OCI-M1 (cell line): ENCODE data around the gene RNPEP.
"Not testable (repeated sequence)": the region's sequence is repeated elsewhere in the genome, so short reads cannot be mapped to it uniquely, and the experiment has no call there.

Source experiments
- DNase-seq: peaks from one replicate; lab custom pipeline; 2025; lab: John Stamatoyannopoulos, UW

The RNPEP gene

GRCh38 chr1:202036595-202037387 is 54.3 kb downstream of the RNPEP start:
- DNase-seq = no peak

DNA sequence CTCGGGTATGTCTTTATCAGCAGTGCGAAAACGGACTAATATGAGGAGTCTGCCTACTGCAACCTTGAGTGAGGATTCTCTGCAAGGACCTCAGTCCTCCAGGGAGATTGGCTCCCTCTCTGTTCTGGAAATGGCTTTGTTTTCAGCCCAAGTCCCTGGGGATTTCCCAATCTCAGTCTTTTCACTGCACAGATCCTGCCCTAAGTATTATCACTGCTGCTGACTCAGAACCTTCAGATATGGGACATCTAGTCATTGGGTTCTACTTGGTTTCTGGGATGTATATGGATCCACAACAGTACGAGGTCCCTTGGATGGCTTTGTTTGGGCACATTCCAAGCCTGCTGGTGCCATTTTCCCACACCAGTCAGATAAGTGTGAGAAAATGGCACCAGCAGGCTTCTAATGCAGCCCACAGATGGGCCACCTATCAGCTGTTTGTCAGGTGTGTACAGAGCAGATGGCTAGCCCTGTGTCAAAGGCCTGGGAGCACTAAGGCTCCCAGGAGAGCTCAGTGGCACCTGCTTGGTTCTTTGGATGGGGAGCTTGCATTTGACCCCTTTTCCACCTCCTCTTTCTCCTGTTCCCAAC is 55.4 kb downstream of the RNPEP start:
- no peak for DNase-seq

- no peak for DNase-seq
Measured at GRCh38 chr1:202038688-202039346, 56.4 kb downstream of the RNPEP start.

DNA sequence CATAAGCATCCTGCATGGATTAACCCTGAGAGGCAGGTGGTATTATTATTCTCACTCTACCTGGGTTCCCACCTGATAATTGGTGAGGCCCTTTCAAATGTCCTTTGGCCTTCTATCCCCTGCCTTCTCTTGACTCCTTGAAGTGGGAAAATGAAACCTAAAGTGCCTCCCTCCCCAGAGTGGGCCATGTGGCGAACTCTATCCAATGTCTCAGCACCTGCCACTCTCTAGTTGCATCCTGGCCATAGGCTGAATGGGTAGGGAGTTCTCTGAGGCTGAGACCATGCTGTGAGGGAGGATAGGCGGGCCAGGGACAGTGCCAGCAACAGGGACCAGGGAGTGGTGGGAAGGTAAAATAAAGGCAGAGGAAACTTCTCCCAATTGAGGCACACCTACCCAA is 63.3 kb downstream of the RNPEP start:
- no peak for DNase-seq

GRCh38 chr1:202046227-202046626 is 63.8 kb downstream of the RNPEP start:
- DNase-seq = no peak

DNA sequence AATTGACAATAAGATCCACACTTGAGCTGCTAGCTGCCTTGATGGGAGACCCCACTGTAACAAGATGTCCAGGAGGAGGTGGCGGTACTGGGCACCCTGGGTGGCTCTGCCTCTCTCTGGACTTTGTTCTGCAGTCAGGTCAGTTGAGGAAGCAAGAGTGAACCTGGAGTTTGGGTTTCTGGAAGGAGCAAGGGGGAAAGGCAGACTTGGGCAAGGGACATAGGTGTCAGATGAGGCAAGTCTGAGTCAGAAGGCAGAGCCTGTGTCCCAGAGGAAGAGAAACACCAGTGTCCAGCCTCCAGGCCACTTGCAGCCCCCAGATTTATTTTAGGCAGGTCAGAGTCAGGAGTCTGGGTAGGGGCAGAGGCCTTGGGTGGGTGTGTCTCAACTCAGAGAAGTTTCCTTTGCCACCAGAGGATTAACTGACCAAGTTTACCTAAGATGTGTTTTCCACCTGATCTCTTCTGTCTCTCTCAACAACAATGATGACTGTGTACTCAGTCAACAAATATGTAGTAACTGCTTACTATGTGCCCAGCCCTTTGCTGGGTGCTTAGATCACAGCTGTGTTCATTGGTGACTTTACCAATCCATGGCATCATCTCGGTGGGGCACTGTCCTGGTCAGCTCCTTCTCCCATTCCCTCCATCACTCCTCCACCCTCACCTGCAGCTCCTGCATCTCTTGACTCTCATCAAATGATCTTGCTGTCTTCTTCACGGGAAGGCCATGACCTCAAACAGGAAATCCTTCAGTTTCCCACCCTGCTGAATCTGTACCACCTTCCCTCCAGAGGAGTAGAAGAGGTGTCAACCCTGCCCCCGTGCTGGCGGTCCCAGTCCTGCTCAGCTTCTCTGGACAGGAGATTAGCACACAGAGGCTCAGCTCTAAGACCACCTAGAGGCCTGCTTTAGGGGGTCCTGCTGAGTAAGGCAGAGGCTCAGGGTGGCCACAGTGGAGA is 64.6 kb downstream of the RNPEP start:
- DNase-seq = no peak

- no peak for DNase-seq
Measured at GRCh38 chr1:202047977-202048376, 65.5 kb downstream of the RNPEP start.

DNA sequence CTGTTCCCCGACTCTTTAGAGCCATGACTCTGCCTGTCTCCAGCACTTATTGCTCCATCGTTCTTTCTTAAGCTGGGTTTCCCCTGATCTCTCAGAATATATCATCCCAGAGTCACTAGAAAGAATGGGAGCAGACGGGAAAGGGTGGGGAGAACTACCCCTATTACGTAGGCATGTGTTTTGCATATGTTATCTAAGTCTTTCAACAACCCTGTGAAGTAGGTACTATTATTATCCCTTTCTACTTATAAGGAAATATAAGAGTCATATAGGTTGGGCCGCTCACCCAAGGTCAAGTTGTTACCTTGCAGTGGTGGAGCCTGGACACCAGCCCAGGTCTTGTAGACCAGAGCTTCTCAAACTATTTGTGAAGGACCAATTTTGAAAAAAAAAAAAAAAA is 66.7 kb downstream of the RNPEP start:
- DNase-seq = no peak

DNA sequence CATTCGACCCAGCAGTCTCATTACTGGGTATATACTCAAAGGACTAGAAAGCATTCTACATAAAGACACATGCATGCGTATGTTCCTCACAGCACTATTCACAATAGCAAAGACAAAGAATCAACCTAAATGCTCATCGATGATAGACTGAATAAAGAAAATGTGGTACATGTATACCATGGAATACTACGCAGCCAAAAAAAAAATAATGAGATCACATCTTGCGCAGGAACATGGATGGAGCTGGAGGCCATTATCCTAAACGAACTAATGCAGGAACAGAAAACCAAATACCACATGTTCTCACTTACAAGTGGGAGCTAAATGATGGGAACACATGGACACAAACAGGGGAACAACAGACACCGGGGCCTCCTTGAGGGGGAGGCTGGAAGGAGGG is 71.6 kb downstream of the RNPEP start:
- no peak for DNase-seq

DNA sequence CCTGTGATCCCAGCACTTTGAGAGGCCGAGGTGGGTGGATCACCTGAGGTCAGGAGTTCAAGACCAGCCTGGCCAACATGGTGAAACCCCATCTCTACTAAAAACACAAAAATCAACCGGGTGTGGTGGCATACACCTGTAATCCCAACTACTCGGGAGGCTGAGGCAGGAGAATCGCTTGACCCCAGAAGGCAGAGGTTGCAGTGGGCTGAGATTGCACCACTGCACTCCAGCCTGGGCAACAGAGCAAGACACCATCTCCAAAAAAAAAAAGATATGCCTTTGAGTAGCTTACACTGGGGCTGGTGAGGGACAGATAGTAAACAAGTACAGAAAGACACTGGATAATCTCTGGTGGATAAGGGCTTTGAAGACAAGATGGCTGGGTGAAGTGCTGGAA is 72.2 kb downstream of the RNPEP start:
- not testable (repeated sequence) for DNase-seq
